ENCODE measurements around the gene DSCAML1.

DSCAML1 gene

GRCh38 chr11:117822074-117823033 lies 25.3 kb upstream of the DSCAML1 start:
- ATAC-seq = peak; percentile 34; the same call in 2 of the 3 replicates
- TF ChIP-seq ZNF565 (CRISPR knock-in tag; conservative IDR thresholded peaks at IDR 0.05; ENCODE audit: low read depth) = no peak
- no peak for TF ChIP-seq POU6F1 (CRISPR knock-in tag; IDR thresholded peaks at IDR 0.05; ENCODE audit: borderline replicate concordance, low read depth)
- TF ChIP-seq TOX (CRISPR knock-in tag; IDR thresholded peaks at IDR 0.05; ENCODE audit: borderline replicate concordance) = no peak
- no peak for TF ChIP-seq TSHZ2 (CRISPR knock-in tag; IDR thresholded peaks at IDR 0.05)
- TF ChIP-seq OSR1 (CRISPR knock-in tag; IDR thresholded peaks at IDR 0.05) = no peak
- no peak for TF ChIP-seq ZC3H10 (CRISPR knock-in tag; IDR thresholded peaks at IDR 0.05)
- TF ChIP-seq PATZ1 (CRISPR knock-in tag; IDR thresholded peaks at IDR 0.05; ENCODE audit: borderline replicate concordance) = no peak
- no peak for TF ChIP-seq ZFP30 (CRISPR knock-in tag; IDR thresholded peaks at IDR 0.05)
- no peak for TF ChIP-seq CSDC2 (CRISPR knock-in tag; IDR thresholded peaks at IDR 0.05)
- no peak for TF ChIP-seq ISL1 (CRISPR knock-in tag; IDR thresholded peaks at IDR 0.05)
- no peak for TF ChIP-seq ZNF70 (CRISPR knock-in tag; IDR thresholded peaks at IDR 0.05)

GRCh38 chr11:117821431-117821830 lies 24.4 kb upstream of the DSCAML1 start:
- ATAC-seq = no peak
- TF ChIP-seq SNAI2 (CRISPR knock-in tag; IDR thresholded peaks at IDR 0.05) (no peak), TSHZ2 (CRISPR knock-in tag; IDR thresholded peaks at IDR 0.05) (no peak), POU6F1 (CRISPR knock-in tag; IDR thresholded peaks at IDR 0.05; ENCODE audit: borderline replicate concordance, low read depth) (no peak), ZC3H10 (CRISPR knock-in tag; IDR thresholded peaks at IDR 0.05) (no peak), CSRNP3 (CRISPR knock-in tag; IDR thresholded peaks at IDR 0.05) (no peak), ESRRG (CRISPR knock-in tag; IDR thresholded peaks at IDR 0.05) (no peak), ZNF8 (CRISPR knock-in tag; IDR thresholded peaks at IDR 0.05) (no peak), ZNF70 (CRISPR knock-in tag; IDR thresholded peaks at IDR 0.05) (no peak), ZNF565 (CRISPR knock-in tag; conservative IDR thresholded peaks at IDR 0.05; ENCODE audit: low read depth) (no peak)

All from SK-N-SH treated with all-trans-retinoic acid at 6 μM for 48 hours (cell line).